CD4-positive, alpha-beta T cell treated with Interleukin-10 for 1 hour (primary cell): ENCODE results near the gene SSBP4.

ENCODE experiments used
- DNase-seq: peaks from one replicate; pipeline ENCODE4 v3.0.0-alpha.2; 2020

Gene SSBP4

GRCh38 chr19:18422530-18423191, 3.5 kb downstream of the SSBP4 start:
- DNase-seq = peak; percentile 62

- no peak for DNase-seq
Measured at GRCh38 chr19:18423258-18424020, 4.2 kb downstream of the SSBP4 start.

- no peak for DNase-seq
Measured at GRCh38 chr19:18424122-18424889, 5.1 kb downstream of the SSBP4 start.

DNA sequence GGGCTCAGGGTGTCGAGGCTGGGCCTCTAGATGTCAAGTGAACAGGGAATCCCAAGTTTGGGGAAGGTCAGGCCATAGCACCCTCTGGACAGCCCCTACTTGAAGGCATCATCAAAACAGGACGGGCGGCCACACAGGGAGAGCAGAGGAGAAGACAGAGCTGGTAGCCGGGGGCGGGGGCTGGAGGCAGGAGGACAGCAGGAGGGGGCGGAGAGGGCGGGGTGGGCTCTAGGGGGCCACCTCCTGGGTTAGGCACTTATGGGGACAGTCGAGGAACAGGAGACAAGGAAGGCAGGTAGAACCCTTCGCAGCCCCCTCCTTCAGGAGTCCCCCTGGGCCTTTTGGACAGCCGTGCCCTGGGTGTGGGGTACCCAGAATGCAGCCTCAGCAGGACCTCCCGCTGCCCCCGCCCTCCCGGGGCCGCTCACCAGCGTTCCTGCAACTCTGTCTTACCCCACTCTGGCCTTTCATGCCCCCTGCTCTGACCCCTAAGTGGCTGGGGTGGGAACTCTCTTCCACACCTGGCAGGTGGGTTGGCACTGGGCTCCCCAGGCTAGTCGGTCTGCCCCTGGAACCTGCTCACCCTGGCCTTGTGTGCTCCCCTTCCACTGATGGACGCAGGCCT, 5.8 kb downstream of the SSBP4 start:
- DNase-seq = no peak

DNA sequence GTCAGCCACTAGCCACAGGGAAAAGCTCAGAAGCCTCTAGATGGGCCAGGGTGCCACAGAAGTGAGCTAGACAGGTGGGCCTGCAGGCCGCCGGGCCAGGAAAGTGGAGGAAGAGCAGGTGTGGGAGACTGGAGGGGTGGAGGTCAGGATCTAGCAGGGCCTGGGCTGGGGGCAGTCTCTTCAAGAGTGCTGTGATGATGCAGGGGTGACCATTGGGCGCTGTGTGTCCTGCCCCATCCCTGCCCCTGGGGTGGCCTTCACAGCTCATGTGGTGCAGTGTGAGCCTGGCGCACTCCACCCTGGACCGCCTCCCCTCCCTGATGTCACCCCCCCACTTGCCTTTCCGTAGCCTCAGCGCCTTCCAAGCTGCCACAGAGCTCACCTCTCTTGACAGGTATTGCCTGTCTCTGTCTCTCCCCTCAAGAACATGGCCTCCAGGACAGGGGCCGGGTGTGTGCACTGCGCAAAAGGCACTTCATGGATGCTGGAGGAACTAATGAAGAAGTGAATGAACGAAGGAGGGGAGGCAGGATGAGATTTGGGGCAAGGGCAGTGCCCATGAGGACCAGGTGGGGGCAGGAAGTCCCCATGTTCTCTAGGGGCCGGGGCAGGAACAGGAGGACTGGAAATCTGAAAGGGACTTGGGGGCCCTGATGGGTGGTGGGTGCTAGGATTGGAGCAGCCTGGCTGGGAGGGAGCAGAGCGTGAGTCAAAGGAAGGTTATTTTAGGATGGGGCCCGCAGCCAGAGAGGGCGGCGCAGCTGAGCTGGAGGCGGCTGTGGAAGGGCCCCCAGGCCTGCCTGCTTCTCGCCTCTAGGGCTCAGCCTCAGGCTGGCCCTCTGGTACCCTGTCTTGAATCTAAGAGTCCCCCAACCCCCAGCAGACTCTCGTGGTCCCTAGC, 6.6 kb downstream of the SSBP4 start:
- no peak for DNase-seq

GRCh38 chr19:18426416-18426767, 7.2 kb downstream of the SSBP4 start:
- DNase-seq = no peak

DNA sequence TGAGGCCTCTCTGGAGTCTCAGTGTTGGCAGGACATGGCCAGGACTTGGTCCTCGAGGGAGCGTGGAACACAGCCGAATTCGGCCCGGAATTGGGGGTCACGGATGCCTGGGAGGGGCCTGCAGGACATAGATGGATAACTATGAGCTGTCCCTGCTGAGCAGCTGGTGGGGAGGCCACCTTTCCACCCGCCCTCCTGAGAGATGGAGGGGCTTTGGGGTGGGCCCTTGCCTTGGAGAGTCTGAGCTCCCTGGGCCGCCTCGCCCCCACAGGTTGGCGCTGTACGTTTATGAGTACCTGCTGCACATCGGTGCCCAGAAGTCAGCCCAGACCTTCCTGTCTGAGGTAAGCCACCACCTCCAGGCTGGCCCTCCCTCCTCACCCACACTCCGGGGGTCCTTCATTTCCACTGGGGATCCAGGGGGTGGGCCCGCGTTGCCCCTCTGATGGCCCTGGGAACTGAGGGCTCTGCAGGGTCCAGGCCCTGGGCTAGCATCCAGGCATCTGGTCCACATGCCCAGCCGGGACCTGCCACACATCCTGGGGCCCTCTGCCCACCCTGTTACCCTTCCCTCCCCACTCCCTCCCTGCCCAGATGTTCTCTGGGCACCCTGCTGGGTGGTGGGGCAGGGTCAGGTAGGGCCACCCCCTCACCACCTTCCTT, 8.0 kb downstream of the SSBP4 start:
- no peak for DNase-seq

DNA sequence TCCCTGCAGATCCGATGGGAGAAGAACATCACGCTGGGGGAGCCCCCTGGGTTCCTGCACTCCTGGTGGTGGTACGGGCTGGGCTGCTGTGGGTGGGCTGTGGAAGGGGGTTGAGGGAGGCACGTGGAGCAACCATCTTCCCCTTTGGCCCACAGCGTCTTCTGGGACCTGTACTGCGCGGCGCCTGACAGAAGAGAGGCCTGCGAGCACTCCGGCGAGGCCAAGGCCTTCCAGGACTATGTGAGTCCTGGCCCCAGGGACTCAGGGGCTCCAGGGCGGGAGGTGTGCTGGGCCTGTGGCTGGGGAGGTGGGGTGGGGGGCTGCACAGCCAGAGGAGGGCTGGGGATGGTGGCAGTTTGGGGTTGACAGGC, 8.5 kb downstream of the SSBP4 start:
- DNase-seq = no peak

DNA sequence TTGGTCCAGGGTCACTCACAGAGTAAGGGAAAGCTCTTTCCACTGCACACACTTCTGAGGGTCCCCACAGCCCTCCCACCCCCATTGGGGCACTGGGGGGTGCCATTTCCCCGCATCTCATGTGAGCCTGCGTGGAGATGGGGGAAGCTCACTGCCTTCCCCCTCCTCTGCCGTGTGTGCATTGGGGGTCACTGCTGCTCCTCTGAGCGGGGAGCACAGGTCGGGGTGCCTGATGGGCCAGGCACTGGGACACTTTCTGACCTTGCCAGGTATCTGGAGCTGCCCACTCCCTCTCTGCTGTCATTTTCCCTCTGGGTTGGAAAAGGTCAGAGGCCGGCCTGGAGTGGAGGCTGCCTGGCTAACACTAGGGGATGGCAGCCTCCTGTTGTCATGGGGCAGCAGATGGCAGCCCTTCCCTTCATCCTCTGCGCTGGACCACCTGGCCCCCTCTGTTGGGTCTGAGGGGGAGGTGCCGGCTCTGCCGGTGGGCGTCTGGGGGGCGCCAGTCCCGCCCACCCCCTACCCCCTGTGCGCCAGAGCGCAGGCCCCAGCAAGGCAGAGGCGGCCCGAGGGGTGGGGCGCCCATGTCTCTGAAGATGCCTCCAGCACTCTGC, 9.1 kb downstream of the SSBP4 start:
- no peak for DNase-seq

GRCh38 chr19:18428787-18429674, 9.8 kb downstream of the SSBP4 start:
- DNase-seq = peak; percentile 92

DNA sequence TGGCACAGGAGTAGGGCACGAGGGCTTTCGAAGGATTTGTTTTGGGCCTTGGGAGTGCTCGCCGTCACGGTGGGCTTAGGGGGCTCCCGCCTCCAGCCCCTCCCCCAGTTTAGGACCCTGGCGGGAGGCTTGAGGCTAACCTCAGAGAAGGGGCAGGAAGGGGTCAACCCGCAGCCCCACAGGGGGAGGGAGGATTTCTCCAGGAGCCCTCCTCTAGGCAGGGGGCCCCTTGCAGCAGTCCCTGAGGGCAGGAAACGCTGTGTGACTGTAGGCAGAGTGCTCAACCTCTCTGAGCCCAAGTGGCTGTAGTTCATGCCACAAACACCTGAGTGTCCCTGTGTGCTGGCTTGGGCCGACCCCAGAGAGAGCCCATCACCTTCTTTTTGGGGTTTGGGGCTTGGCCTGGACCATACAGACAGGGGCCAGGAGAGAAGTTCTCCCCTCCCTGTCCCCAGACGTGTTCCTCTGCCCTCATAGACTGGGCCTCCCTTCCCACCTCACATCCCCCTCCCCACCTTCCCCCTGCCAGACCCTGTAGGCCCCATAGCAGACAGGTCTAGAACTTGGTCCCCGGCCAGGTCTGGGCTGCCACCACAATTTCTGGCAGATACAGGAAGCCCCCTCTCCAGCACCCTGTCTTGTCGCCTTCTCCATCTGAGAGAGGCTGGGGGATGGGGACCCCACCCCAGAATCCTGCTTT, 10.7 kb downstream of the SSBP4 start:
- peak; percentile 49 for DNase-seq

DNA sequence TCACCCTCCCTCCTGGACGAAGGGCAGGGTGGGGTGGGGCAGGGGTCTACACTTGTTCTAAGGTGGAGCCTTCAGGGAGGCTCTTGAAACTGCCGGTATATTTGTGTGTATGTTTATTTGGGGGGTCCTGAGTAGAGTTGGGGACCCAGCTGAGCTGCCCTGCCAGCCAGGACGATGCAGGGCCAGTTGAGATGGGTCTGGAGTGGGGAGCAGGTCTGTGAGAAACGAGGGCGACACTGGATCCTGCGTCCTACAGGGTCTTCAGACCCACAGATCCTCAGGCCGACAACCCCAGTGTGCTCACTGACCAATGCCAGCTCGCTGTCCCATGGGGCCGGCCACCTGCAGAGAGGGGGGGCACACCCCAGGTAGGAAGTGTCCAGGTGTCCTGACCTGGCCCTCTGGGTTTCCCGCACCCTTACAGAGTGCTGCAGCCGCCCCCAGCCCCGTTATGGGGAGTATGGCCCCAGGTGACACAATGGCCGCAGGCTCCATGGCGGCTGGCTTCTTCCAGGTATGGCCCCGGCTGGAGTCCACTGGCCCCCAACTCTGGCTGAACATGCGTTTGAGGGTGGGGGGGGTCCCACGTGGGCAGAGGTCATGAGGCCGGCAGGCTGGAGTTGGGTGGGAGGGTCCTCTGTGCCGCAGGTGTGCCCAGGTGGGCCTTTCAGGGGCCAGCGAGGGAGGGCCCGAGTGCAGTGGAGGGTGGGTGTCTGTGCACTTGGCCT, 11.4 kb downstream of the SSBP4 start:
- no peak for DNase-seq

DNA sequence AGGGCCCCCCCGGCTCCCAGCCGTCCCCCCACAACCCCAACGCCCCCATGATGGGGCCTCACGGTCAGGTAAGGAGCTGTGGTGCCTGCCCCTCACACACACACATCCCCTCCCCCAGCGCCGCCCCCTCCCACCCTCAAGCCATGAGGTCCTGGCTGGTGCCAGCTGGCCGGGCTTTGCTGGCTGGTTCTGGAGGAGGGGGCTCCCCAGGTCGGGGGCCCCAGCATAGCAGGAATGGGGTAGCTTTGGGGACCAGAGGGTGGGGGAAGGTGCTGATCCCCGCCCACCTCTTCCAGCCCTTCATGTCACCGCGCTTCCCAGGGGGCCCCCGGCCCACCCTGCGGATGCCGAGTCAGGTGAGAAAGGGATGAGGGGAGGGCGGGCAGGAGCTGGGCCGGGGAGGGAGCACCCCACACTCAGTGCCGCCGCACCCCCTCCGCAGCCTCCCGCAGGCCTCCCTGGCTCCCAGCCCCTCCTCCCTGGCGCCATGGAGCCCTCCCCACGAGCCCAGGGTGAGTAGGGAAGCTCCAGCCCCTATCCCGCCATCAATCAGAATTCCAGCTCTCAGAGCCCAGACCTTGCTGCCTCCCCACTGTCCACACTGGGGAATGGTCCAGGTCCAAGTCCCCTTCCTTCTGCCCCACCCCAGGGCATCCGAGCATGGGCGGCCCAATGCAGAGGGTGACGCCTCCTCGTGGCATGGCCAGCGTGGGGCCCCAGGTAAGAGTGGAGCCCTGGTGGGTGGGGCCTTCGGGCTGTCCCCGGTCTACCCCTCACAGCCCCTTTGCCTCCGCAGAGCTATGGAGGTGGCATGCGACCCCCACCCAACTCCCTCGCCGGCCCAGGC, 12.4 kb downstream of the SSBP4 start:
- DNase-seq = no peak

DNA sequence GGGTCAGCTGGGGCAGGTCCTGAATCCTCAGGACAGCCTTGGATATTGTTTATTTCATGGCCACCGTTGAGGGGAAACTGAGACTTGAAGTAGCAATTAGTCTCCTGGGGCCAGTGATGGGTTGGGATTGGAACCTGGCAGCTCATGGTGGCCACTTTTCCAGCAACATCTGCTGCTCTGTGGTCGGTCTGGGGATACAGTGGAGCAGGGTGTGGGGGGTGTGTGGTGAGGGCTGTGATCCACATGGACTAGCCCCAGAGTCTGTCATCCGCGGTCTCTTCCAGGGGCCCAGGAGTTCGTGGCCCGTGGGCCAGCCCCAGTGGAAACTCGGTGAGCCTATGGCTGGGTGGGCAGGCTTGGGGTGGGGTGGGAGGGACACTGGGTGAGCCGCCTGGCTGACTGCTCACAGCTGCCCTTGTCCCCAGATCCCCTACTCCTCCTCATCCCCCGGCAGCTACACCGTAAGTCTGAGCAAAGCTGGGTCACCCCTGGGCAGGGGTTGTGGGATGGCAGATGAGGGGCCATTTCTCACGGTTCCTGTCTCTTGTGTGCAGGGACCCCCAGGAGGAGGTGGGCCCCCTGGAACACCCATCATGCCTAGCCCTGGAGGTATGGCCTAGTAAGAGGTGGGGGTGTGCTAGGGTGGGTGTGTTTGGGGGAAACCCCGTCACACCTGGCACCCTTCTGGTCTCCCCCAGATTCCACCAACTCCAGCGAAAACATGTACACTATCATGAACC, 13.2 kb downstream of the SSBP4 start:
- DNase-seq = no peak

- DNase-seq = no peak
Measured at GRCh38 chr19:18433015-18433691, 14.0 kb downstream of the SSBP4 start.

- DNase-seq = no peak
Measured at GRCh38 chr19:18433735-18434398, 14.7 kb downstream of the SSBP4 start.
